Ovary (tissue), 3 donors: ENCODE data around the gene KRTAP12-1.

Source experiments
- EP300 ChIP-seq: sonication (generic); formaldehyde crosslinking; IDR thresholded peaks from one replicate; pipeline ENCODE4 v1.6.1; 2017; ENCODE audit warnings: antibody characterized with exemption
- POLR2A ChIP-seq: fragments of 450-650 bp; IDR thresholded peaks from one replicate; pipeline ENCODE4 v1.6.1; 2017; ENCODE audit warnings: antibody characterized with exemption, mild to moderate bottlenecking, moderate library complexity
- TF ChIP-seq, protein P1 (sequence below), 3 donors: fragments of 450-650 bp in 2 of 3; fragments of 200-600 bp in 1 of 3; IDR thresholded peaks; one replicate each; pipeline versions ENCODE4 v1.5.1 to v1.8.0; 2016 to 2022; ENCODE audit warnings: antibody characterized with exemption in 3 of 3, mild to moderate bottlenecking in 1 of 3
- donor health status: DM: no; HTN: no; CAD: no.

DNA sequence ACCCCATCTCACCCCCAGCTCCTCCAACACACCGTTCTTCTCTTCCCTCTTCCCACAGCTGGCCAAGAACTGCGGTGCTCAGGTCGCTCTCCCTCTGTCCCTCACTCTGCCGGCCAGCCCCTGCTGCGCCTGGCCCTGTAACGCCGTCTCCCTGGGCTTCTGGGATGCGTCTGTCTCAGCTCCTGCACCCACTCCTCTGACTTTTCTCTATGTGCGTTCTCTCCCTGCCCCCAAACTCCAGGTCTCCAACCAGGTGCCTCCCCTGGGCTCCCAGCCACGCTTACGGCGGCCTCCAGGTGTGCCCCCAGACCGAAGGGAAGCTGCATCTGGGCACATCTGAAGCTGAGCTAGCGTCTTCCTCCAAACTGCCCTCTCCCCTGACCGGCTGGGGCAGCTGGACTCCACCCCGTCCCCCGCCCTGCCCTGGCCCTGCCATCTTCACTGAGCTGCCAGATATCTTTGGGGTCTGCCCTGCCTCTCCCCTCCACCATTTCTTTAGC is 17.6 kb upstream of the KRTAP12-1 start:
- TF ChIP-seq, protein P1, sequence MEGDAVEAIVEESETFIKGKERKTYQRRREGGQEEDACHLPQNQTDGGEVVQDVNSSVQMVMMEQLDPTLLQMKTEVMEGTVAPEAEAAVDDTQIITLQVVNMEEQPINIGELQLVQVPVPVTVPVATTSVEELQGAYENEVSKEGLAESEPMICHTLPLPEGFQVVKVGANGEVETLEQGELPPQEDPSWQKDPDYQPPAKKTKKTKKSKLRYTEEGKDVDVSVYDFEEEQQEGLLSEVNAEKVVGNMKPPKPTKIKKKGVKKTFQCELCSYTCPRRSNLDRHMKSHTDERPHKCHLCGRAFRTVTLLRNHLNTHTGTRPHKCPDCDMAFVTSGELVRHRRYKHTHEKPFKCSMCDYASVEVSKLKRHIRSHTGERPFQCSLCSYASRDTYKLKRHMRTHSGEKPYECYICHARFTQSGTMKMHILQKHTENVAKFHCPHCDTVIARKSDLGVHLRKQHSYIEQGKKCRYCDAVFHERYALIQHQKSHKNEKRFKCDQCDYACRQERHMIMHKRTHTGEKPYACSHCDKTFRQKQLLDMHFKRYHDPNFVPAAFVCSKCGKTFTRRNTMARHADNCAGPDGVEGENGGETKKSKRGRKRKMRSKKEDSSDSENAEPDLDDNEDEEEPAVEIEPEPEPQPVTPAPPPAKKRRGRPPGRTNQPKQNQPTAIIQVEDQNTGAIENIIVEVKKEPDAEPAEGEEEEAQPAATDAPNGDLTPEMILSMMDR (IDR thresholded peaks at IDR 0.05), result no peak
- no peak for TF ChIP-seq POLR2A
- no peak for TF ChIP-seq EP300
